K562 (cell line): ENCODE measurements around the gene SELPLG. TPM values are rescaled to one million over a fixed set of nuclear protein-coding genes. Genes with fewer than 3 reads are reported as not detected.

Experiments
- ARID2 ChIP-seq: fragments of 450-650 bp; IDR thresholded peaks from 2 replicates; pipeline ENCODE4 v1.6.1; 2017; ENCODE audit warnings: antibody characterized with exemption, mild to moderate bottlenecking
- COPS2 ChIP-seq: fragments of 450-650 bp; conservative IDR thresholded peaks from 2 replicates; pipeline ENCODE4 v1.6.1; 2016; ENCODE audit warnings: mild to moderate bottlenecking, moderate library complexity
- ILF3 ChIP-seq: fragments of 450-650 bp; IDR thresholded peaks from 2 replicates; pipeline ENCODE4 v1.6.1; 2018; ENCODE audit warnings: antibody characterized with exemption, mild to moderate bottlenecking, moderate library complexity, borderline replicate concordance
- IRF2 ChIP-seq: sonication (generic); formaldehyde crosslinking; IDR thresholded peaks from 2 replicates; pipeline ENCODE4 v1.8.1; 2022; ENCODE audit warnings: mild to moderate bottlenecking, missing genetic modification reagents
- NCOA1 ChIP-seq: fragments of 450-650 bp; IDR thresholded peaks from 2 replicates; pipeline ENCODE4 v1.6.1; 2016; ENCODE audit warnings: low read depth
- RAD51 ChIP-seq: fragments of 450-650 bp; IDR thresholded peaks from 2 replicates; pipeline ENCODE4 v1.7.1; 2016; ENCODE audit warnings: low read depth, mild to moderate bottlenecking, borderline replicate concordance
- SRSF7 ChIP-seq: fragments of 200-400 bp; formaldehyde crosslinking; optimal IDR thresholded peaks from 2 replicates; pipeline ENCODE3; 2017; ENCODE audit warnings: mild to moderate bottlenecking, low read depth, low read length
- ZNF668 ChIP-seq: fragments of 250-450 bp; sonication (Bioruptor Pico); IDR thresholded peaks from 2 replicates; pipeline ENCODE4 v1.8.0; 2022; ENCODE audit warnings: mild to moderate bottlenecking, inconsistent platforms
- polyA plus RNA-seq, 8 experiments: library from polyadenylated mRNA; depleted of rRNA in 4 of 8; stranded (reverse) in 5 of 8; unstranded in 3 of 8; fragments of >200 nt; fragmentation: Nextera tagmentation in 2 of 8; fragmentation: Illumina TruSeq in 1 of 8; extraction: Ambion mirVana in 2 of 8; extraction: Trizol in 1 of 8; gene quantifications; 2 replicates each; pipeline versions ENCODE4 v1.2.1 to v1.2.3, GENCODE V29; 2011 to 2014; ENCODE audit warnings: inconsistent platforms in 1 of 8, missing spikeins in 1 of 8
- total RNA-seq, 7 experiments: library from RNA; depleted of rRNA in 6 of 7; stranded (reverse); fragments of >200 nt in 6 of 7; fragmentation: Illumina TruSeq in 2 of 7; extraction: Trizol in 2 of 7; gene quantifications; 2 replicates each; pipeline versions ENCODE4 v1.2.1 to v1.2.3, GENCODE V29; 2011 to 2021; ENCODE audit warnings: low replicate concordance in 1 of 7
- TF ChIP-seq, protein P1 (sequence below): fragments of 450-650 bp; IDR thresholded peaks from 2 replicates; pipeline ENCODE4 v1.7.1; 2018; ENCODE audit warnings: mild to moderate bottlenecking, low read depth; ENCODE audit not compliant: partially characterized antibody
- TF ChIP-seq, protein P2 (sequence below): sonication (generic); formaldehyde crosslinking; IDR thresholded peaks from 2 replicates; pipeline ENCODE4 v1.8.0; 2023; ENCODE audit warnings: mild to moderate bottlenecking, missing genetic modification reagents
- TF ChIP-seq, protein P3 (sequence below), 2 experiments: IDR thresholded peaks; 2 replicates each; pipeline ENCODE4 v1.6.1; 2012; ENCODE audit warnings: improper control_type of control experiment in 2 of 2, low read depth in 2 of 2, low read length in 2 of 2, borderline replicate concordance in 1 of 2
- TF ChIP-seq, protein P4 (sequence below): IDR thresholded peaks from 2 replicates; pipeline ENCODE4 v1.6.1; 2012; ENCODE audit warnings: low read depth, low read length, improper control_type of control experiment, borderline replicate concordance
- TF ChIP-seq, protein P5 (sequence below): sonication (generic); formaldehyde crosslinking; IDR thresholded peaks from 2 replicates; pipeline ENCODE4 v1.8.0; 2023; ENCODE audit warnings: missing genetic modification reagents, mild to moderate bottlenecking, borderline replicate concordance

Gene SELPLG
- total and polyA plus RNA-seq, 9 of the 15 experiments (the other 6 are each of a cell fraction or from before 2014, with no cell fraction given): 0.22 to 10.2 (median 1.7) TPM

DNA sequence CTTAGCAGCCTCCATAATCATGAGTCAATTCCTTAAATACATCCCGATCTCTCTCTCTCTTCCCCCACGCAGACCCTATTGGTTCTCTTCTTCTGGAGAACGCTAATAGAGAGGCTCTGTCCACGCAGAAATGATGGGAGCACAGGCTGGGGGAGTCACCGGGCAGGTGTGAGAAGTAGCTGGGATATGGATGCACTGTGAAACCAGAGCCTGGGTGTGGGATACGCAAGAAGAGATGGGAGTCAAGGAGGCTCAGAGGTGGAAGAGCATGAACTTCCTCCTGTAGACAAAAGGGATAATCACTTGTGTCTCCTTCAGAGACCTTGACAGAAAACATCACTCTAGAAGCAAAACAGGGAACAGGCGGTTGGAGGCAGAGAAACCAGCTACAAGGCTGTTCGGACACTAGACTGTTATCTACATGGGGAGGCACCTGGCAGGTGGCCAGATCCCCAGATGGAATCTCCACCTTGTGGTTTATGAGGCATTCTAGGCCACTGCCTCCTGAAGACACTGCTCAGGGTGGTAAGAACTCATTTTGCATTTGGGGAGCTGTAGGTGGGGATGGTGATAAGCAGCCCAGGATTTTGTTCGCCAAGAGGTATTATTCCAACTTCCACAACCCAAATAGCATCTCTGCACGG is 7.2 kb upstream of the SELPLG start (continued):
- TF ChIP-seq, protein P1, sequence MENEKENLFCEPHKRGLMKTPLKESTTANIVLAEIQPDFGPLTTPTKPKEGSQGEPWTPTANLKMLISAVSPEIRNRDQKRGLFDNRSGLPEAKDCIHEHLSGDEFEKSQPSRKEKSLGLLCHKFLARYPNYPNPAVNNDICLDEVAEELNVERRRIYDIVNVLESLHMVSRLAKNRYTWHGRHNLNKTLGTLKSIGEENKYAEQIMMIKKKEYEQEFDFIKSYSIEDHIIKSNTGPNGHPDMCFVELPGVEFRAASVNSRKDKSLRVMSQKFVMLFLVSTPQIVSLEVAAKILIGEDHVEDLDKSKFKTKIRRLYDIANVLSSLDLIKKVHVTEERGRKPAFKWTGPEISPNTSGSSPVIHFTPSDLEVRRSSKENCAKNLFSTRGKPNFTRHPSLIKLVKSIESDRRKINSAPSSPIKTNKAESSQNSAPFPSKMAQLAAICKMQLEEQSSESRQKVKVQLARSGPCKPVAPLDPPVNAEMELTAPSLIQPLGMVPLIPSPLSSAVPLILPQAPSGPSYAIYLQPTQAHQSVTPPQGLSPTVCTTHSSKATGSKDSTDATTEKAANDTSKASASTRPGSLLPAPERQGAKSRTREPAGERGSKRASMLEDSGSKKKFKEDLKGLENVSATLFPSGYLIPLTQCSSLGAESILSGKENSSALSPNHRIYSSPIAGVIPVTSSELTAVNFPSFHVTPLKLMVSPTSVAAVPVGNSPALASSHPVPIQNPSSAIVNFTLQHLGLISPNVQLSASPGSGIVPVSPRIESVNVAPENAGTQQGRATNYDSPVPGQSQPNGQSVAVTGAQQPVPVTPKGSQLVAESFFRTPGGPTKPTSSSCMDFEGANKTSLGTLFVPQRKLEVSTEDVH: no peak
- TF ChIP-seq IRF2 (CRISPR knock-in tag): no peak
- TF ChIP-seq ARID2: no peak
- TF ChIP-seq, protein P2, sequence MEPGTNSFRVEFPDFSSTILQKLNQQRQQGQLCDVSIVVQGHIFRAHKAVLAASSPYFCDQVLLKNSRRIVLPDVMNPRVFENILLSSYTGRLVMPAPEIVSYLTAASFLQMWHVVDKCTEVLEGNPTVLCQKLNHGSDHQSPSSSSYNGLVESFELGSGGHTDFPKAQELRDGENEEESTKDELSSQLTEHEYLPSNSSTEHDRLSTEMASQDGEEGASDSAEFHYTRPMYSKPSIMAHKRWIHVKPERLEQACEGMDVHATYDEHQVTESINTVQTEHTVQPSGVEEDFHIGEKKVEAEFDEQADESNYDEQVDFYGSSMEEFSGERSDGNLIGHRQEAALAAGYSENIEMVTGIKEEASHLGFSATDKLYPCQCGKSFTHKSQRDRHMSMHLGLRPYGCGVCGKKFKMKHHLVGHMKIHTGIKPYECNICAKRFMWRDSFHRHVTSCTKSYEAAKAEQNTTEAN (CRISPR knock-in tag): no peak
- TF ChIP-seq, protein P3, sequence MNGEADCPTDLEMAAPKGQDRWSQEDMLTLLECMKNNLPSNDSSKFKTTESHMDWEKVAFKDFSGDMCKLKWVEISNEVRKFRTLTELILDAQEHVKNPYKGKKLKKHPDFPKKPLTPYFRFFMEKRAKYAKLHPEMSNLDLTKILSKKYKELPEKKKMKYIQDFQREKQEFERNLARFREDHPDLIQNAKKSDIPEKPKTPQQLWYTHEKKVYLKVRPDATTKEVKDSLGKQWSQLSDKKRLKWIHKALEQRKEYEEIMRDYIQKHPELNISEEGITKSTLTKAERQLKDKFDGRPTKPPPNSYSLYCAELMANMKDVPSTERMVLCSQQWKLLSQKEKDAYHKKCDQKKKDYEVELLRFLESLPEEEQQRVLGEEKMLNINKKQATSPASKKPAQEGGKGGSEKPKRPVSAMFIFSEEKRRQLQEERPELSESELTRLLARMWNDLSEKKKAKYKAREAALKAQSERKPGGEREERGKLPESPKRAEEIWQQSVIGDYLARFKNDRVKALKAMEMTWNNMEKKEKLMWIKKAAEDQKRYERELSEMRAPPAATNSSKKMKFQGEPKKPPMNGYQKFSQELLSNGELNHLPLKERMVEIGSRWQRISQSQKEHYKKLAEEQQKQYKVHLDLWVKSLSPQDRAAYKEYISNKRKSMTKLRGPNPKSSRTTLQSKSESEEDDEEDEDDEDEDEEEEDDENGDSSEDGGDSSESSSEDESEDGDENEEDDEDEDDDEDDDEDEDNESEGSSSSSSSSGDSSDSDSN (IDR thresholded peaks at IDR 0.05; ENCODE audit: borderline replicate concordance in 1 of 2, low read depth in 2 of 2, low read length in 2 of 2): no peak
- TF ChIP-seq SRSF7: no peak
- TF ChIP-seq NCOA1: peak; percentile 82; the same call in 1 of the 2 replicates
- TF ChIP-seq, protein P4, sequence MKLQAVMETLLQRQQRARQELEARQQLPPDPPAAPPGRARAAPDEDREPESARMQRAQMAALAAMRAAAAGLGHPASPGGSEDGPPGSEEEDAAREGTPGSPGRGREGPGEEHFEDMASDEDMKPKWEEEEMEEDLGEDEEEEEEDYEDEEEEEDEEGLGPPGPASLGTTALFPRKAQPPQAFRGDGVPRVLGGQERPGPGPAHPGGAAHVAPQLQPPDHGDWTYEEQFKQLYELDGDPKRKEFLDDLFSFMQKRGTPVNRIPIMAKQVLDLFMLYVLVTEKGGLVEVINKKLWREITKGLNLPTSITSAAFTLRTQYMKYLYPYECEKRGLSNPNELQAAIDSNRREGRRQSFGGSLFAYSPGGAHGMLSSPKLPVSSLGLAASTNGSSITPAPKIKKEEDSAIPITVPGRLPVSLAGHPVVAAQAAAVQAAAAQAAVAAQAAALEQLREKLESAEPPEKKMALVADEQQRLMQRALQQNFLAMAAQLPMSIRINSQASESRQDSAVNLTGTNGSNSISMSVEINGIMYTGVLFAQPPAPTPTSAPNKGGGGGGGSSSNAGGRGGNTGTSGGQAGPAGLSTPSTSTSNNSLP: 0 out of 2 replicates have a peak, but pooled peaks have one; percentile 22
- TF ChIP-seq RAD51: no peak
- TF ChIP-seq, protein P5, sequence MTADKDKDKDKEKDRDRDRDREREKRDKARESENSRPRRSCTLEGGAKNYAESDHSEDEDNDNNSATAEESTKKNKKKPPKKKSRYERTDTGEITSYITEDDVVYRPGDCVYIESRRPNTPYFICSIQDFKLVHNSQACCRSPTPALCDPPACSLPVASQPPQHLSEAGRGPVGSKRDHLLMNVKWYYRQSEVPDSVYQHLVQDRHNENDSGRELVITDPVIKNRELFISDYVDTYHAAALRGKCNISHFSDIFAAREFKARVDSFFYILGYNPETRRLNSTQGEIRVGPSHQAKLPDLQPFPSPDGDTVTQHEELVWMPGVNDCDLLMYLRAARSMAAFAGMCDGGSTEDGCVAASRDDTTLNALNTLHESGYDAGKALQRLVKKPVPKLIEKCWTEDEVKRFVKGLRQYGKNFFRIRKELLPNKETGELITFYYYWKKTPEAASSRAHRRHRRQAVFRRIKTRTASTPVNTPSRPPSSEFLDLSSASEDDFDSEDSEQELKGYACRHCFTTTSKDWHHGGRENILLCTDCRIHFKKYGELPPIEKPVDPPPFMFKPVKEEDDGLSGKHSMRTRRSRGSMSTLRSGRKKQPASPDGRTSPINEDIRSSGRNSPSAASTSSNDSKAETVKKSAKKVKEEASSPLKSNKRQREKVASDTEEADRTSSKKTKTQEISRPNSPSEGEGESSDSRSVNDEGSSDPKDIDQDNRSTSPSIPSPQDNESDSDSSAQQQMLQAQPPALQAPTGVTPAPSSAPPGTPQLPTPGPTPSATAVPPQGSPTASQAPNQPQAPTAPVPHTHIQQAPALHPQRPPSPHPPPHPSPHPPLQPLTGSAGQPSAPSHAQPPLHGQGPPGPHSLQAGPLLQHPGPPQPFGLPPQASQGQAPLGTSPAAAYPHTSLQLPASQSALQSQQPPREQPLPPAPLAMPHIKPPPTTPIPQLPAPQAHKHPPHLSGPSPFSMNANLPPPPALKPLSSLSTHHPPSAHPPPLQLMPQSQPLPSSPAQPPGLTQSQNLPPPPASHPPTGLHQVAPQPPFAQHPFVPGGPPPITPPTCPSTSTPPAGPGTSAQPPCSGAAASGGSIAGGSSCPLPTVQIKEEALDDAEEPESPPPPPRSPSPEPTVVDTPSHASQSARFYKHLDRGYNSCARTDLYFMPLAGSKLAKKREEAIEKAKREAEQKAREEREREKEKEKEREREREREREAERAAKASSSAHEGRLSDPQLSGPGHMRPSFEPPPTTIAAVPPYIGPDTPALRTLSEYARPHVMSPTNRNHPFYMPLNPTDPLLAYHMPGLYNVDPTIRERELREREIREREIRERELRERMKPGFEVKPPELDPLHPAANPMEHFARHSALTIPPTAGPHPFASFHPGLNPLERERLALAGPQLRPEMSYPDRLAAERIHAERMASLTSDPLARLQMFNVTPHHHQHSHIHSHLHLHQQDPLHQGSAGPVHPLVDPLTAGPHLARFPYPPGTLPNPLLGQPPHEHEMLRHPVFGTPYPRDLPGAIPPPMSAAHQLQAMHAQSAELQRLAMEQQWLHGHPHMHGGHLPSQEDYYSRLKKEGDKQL (CRISPR knock-in tag): no peak
- no peak for TF ChIP-seq COPS2
- TF ChIP-seq ILF3: no peak
- TF ChIP-seq ZNF668 (CRISPR knock-in tag): no peak
